ENCODE measurements around the gene IDH2. TPM values are rescaled to one million over a fixed set of nuclear protein-coding genes. Genes with fewer than 3 reads are reported as not detected.
A peak's percentile ranks its signal among the peaks of the same experiment; 100 is the strongest.

Gene IDH2
- total RNA-seq, 6 experiments from 2014 or later: 115 to 371 (median 261) TPM

GRCh38 chr15:90046289-90046688, 56.0 kb downstream of the IDH2 start:
- Histone ChIP-seq H3K27ac (no peak overlapping the region), H3K4me1 (peaks cover 0 to 5% (median 0%) of the 10 kb centered on the region in 4 donors), H3K4me3 (no peak overlapping the region), H3K36me3 (no peaks in the 10 kb centered on the region), H3K27me3 (no peaks in the 10 kb centered on the region), H3K9me3 (no peaks in the 10 kb centered on the region)
- TF ChIP-seq POLR2A (IDR thresholded peaks at IDR 0.05): no peak
- no peak for TF ChIP-seq CTCF (IDR thresholded peaks at IDR 0.05)
- intact Hi-C loops (cut with DNase I): no loop called here
- ATAC-seq (no peak), DNase-seq (peak in 1 of 3 donors; percentile 37)
- WGBS (ENCODE audit: insufficient coverage, low coverage, low lambda C conversion rate, missing lambda C conversion rate): 84% methylated on average over 6 of the region's 7 CpGs

GRCh38 chr15:90044916-90045371, 57.3 kb downstream of the IDH2 start:
- TF ChIP-seq POLR2A (IDR thresholded peaks at IDR 0.05) (no peak), CTCF (IDR thresholded peaks at IDR 0.05) (no peak)
- Histone ChIP-seq H3K4me3 (no peak overlapping the region), H3K27me3 (no peaks in the 10 kb centered on the region), H3K9me3 (no peaks in the 10 kb centered on the region), H3K27ac (no peak overlapping the region), H3K4me1 (peaks cover 0 to 5% (median 0%) of the 10 kb centered on the region in 4 donors), H3K36me3 (no peaks in the 10 kb centered on the region)
- DNase-seq (no peak), ATAC-seq (no peak)
- intact Hi-C loops (cut with DNase I): no loop called here
- 90% methylated on average over 3 of the region's 4 CpGs for WGBS (ENCODE audit: insufficient coverage, low coverage, low lambda C conversion rate, missing lambda C conversion rate)

GRCh38 chr15:90044191-90044590, 58.1 kb downstream of the IDH2 start:
- no peaks in the 10 kb centered on the region for H3K9me3 ChIP-seq
- H3K27ac ChIP-seq: no peak overlapping the region
- TF ChIP-seq CTCF (IDR thresholded peaks at IDR 0.05) (no peak), POLR2A (IDR thresholded peaks at IDR 0.05) (no peak)
- H3K4me3 ChIP-seq: no peak overlapping the region
- peaks cover 0 to 9% (median 2%) of the 10 kb centered on the region in 4 donors for H3K4me1 ChIP-seq
- no CpG with 5 or more reads among the region's 14 CpGs for WGBS (ENCODE audit: insufficient coverage, low coverage, low lambda C conversion rate, missing lambda C conversion rate)
- no peak for ATAC-seq
- H3K36me3 ChIP-seq: no peaks in the 10 kb centered on the region
- intact Hi-C loops (cut with DNase I): no loop called here
- H3K27me3 ChIP-seq: no peaks in the 10 kb centered on the region
- DNase-seq: peak in 1 of 3 donors; percentile 48

- H3K9me3 ChIP-seq: no peaks in the 10 kb centered on the region
- no peaks in the 10 kb centered on the region for H3K27me3 ChIP-seq
- TF ChIP-seq POLR2A (IDR thresholded peaks at IDR 0.05): no peak
- TF ChIP-seq CTCF (IDR thresholded peaks at IDR 0.05): no peak
- peaks cover 0 to 14% (median 5%) of the 10 kb centered on the region in 4 donors for H3K4me1 ChIP-seq
- no peak overlapping the region for H3K4me3 ChIP-seq
- DNase-seq: peak in 1 of 3 donors; percentile 15
- ATAC-seq: no peak
- no peaks in the 10 kb centered on the region for H3K36me3 ChIP-seq
- H3K27ac ChIP-seq: no peak overlapping the region
- 91% methylated on average over 5 of the region's 5 CpGs for WGBS (ENCODE audit: insufficient coverage, low coverage, low lambda C conversion rate, missing lambda C conversion rate)
- intact Hi-C loops (cut with DNase I): no loop called here
These were observed 58.7 kb downstream of the IDH2 start for GRCh38 chr15:90043530-90044010.
